GM18526 (cell line): ENCODE results near the gene KCTD16.

ENCODE experiments used
- POLR2A ChIP-seq: IDR thresholded peaks from 3 replicates; pipeline ENCODE4 v1.6.1; 2011; ENCODE audit not compliant: insufficient read length; ENCODE audit errors: extremely low read depth

The KCTD16 gene

DNA sequence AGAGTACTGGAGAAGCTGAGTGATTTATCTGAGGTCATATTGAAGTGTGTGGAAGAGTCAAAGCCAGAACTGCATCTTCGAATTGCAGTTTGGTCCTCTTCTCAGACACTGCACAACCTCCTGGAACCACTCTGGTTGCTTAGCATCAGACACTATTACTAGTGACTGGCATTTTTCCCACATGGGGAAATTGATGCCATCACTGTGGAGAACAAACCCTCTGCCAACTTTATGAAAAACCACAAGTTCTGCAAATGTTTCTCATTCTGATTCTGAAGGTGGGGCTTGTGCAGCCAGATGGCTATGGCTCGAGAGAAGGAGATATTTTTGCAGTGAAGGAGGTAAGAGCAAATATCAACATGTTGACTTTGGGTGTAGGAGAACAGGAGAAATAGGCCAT lies 67.2 kb downstream of the KCTD16 start:
- TF ChIP-seq POLR2A = no peak

DNA sequence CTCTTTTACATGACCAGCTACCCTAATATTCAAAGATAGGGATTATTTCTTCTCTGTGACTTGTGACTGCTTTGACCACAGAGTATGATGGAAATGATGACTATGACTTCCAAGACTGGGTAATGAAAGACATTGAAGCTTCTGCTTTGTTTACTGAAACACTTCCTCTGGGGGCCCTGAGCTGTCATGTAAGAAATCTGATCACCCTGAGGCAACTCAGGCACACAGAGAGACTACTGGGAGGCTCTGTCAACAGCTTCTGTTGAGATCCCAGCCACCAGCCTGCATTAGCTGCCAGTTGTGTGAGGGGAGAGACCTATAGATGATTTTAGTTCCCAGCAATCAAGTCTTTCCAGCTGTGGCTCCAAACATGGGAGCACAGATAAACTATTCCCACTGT lies 76.5 kb downstream of the KCTD16 start:
- no peak for TF ChIP-seq POLR2A

DNA sequence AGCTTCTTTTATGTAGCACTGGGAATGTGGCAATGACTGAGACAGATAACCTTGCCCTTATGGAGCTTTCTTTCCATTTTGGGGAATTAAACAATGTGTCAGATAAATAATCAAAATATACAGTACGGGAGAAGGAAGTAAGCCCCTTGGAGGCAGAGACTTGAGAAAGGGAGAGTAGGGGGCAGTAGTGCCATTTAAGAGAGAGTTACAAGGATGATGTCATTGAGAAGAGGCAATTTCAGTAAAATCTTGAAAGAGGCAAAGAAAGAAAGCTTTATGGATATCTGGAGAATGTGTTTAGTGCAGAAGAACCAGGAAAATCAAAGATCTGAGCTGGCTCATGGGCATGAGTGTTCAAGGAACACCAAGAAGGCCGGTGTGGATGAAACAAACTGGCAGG lies 77.3 kb downstream of the KCTD16 start:
- TF ChIP-seq POLR2A = no peak

DNA sequence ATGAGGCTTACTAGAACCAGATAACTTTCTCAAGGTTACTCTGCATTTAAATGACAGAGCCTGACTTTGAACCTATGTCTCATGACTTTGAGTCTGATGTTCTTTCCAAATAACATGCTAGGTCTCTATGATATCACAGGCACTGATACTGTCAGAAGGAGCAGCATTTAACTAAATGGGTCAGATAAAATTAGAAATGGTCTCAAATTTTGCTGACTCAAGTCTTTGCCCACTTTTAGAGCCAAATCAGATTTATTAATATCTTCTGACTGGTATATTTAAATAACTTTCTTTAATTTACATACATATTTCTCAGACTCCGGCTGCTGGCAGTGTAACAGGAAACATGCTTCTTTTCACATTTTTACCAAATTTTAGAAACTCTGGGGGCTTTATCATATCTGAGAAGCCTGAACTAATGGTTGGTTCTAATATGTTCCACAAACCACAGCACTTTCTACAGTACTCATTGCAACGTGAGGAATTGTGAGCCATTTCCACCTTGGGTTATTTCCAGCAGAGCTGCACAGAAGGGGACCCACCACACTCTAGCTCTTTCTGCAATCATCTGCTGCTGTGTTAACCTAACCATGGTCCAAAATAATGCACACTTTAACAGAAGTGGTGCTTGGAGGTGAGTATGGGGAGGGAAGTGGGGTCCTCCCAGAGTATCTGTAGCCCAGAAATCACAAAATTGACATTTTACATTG lies 79.2 kb downstream of the KCTD16 start:
- TF ChIP-seq POLR2A = no peak

DNA sequence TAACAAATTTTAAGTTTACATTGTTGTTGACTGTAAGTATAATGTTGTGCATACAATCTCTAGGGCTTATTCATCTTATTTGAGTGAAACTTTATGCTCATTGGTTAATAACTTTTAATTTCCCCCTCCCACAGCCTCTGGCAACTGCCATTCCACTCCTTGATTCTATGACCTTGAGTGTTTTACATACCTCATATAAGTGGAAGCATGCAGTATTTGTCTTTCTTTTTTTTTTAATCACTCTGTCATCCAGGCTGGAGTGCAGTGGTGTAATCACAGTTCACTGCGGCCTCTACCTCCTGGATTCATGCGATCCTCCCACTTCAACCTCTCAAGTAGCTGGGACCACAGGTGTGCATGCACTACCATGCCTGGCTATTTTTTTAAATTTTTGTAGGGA lies 83.9 kb downstream of the KCTD16 start:
- no peak for TF ChIP-seq POLR2A

DNA sequence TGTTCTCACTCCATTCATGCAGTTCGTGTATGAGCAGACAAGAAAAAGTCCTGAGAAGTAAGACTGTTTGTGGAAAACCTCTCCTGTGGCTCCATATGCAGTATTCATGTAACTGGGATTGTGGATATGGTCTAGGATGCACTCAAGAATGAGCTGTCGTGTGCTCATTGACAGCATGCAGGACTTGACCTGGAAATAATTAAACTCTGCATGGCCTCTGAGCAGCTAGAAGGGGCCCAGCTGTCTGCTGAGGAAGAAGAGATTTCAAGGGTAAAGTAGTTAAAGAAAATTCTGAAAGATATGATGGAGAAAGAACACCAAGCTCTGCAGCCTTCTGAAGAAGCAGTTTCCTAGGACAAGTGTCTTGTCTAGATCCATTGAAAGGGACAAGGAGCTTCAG lies 89.4 kb downstream of the KCTD16 start:
- TF ChIP-seq POLR2A = no peak

DNA sequence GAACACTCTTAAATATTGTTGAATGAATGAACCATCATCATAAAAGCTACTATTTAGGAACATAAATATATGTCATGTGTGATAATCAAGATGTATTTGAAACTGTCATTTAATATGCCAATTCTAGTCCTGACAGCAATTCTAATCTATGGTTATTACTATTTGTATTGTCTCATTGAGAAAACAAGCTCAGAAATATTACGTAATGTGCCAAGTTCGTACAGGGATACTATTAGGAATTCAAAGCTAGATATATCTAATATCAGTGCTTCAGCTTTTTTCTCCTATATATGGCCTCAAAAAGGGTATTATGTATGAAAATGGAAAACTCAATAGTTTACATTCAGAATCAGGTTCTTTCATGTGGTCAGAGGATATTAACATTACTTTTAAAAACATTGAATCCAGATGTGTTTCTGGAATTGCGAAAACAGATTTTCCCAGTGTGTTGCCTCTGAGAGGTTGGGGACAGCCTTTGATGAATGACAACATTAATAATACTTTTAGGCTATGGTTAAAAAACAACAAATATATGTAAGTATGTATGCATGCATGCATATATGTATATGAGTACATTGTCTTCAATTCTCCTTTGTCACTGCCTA lies 95.1 kb downstream of the KCTD16 start:
- no peak for TF ChIP-seq POLR2A

DNA sequence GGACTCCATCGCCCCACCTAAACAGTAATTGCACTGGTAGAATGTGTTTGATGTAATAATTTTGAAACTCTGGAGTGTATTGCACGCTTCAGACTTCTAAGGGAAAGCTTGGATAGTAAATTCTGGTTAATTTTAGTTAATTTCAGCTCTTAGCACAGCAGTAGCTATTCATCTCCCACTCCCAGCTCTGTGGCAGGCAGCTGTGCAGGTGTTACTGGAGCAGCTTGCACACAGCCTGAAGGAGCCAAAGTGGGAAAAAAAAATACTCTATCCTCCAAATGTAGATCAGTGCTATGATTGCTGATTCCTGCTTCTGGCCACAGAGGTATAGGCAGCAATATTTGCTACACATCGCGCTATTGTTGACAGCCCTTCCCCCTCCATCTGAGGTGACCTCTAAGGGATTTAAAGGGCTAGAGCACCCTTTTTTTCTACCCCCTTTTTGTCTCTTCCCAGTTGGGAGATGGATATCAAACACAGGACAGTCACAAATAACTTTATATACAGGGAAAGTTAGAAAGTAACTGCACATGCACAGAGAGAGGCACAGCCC lies 97.4 kb downstream of the KCTD16 start:
- TF ChIP-seq POLR2A = no peak

DNA sequence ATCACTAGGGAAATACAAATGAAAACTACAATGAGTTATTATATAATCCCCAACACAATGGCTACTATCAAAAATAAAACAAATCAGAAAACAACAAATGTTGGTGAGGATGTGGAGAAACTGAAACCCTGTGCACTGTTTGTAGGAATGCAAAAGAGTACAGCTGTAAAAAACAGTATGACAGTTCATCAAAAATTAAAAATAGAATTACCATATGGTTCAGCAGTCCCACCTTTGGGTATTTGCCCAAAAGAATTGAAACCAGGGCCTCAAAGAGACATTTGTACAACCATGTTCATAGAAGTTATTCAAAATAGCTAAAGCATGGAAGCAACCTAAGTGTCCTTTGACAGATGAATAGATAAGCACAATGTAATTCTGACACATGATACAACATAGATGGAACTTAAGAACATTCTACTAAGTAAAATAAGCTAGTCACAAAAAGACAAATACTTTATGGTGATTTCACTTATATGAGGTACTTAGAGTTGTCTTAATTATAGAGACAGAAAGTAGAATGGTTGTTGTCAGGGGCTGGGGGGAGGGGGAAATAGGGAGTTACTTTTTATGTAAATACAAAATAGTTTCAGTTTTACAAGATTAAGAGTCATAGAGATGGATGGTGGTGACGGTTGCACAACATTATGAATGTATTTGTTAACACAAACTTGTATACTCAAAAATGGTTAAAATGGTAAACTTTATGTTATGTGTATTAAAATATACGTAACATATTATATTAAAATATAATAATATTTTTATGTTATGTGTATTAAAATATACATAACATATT lies 102.8 kb downstream of the KCTD16 start:
- TF ChIP-seq POLR2A = no peak

DNA sequence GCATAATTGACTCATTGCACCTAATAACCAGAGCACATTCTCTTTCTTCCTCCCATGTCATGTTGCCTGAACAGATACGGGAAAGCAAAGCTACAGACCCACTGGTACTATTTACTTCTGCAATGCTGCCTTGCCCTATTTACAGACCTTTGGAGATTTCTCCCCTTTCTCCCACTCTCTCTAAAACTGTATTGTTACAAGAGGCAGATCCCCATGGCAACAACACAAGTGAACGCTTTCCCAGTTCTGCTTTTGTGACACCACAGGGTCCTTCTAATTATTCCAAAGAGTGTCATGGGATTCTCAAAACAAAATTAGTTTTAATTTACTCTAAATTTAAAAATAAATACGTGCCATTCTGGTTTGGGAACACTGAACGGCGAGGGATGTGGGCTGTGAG lies 104.7 kb downstream of the KCTD16 start:
- no peak for TF ChIP-seq POLR2A

DNA sequence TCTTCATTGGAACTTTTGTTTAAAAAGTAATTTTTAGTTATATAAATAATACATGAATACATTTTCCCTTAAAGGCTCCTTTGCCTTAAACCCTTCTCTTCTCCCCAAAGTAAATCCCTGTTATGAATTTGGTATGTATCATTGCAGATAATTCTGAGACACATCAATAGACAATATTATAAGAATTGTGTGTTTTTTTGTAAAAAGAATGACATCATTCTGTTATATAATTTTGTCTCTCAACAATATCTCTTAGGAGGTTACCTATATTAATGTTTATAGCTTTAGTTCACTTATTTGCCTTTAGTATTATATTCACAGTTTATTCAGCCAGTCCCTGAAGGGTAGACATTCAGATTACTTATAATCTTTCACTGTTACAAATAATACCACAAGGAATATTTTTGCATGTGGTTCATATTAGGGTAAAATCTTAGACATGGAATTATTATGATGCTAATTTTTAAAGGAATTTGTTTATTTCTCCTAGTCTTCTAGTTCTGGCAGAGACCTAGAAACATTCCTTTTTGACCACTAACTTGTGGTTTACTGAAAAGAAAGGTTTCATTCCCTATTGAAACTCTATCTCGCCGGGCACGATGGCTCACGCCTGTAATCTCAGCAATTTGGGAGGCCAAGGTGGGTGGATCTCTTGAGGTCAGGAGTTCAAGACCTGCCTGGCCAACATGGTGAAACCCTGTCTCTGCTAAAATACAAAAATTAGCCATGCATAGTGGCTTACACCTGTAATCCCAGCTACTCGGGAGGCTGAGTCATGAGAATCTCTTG lies 105.6 kb downstream of the KCTD16 start:
- TF ChIP-seq POLR2A = no peak

DNA sequence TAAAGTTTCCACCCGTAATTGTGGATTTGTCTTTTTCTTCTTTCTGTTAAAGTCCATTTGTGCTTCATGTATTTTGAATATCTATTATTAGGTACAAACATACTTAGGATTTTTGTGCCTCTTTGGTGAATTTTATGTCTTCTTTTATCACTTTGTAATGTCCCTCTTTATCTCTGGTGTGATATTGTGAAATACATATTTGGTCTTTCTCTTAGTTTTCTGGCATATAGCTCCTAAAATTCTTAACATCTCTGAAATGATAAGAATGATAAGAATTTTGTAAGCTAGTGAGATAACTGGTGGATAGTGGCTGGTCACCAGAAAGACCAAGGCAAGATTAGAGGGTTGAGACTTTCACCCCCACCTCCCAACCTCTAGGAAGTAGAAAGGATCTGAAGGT lies 111.1 kb downstream of the KCTD16 start:
- TF ChIP-seq POLR2A = no peak

DNA sequence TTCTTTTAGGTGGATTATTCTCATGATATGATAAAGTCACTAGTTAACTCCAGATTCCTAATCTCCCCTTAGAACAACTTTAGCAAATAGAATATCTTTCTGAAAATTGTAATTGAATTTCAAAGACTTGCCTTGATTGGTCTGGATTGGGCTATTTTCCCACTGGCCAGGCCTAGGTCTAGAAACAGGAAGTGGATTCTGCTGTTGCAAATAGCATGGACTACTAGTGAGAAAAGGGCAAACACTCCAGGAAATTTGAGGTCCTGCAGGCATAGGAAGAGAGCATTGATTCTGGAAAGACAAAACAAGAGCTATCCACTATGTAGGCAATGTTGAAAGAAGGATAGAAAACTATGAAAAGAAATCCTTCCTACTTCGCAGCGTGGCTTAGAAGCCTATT lies 113.4 kb downstream of the KCTD16 start:
- TF ChIP-seq POLR2A = no peak

DNA sequence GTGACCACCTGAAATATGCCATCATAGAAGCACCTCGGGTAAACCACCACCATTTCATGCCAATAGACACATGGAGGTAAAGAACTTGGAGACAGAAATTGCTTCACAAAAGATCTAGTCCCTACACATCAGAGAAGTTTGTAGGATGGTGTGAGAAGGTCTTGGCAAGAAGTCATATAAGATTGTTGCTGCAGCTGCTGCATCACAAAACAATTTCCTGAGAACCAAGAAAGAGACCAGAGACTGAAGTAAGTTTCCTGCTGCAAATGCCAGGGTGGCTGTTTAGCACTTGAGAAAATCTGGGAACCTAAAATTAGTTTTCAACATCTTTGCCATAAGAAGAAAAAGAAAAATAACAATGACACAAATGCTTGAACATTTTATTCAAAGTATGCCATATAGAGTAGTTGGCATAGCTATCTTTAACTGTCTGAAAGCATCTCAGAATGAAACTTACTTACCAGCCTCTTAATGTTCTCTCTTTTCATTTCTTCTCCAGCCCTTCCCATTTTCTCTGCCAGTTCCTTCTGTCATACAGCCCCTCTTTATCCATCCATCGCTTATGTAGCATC lies 114.3 kb downstream of the KCTD16 start:
- TF ChIP-seq POLR2A = no peak

DNA sequence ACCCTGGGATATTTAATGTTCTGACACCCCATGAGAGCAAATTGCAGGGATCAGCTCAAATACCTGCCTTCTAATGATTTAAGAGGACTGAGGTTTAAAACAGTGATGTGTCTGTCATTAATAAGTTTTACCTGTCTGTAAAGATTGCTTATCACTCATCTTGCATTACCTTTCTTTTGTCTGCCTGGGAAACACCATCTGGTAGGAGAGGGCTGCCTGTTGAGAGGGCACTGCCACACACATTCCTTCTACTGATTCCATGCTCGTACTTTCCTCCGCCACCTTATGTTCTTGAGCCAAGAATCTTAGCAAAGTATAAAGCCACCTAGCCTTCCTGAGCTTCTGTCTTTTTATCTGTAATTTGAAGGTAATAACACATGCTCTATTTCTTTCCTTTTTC lies 118.6 kb downstream of the KCTD16 start:
- TF ChIP-seq POLR2A = no peak
